Right lobe of liver (tissue), 6 donors: ENCODE data around the gene SPHK2. TPM values are rescaled to one million over a fixed set of nuclear protein-coding genes. Genes with fewer than 3 reads are reported as not detected.
A peak's percentile ranks its signal among the peaks of the same experiment; 100 is the strongest.

Experiments
- ATAC-seq, 4 donors: fragments of 200-7000 bp; cut with Tn5 transposase; one replicate each; pipeline ENCODE4 v1.9.1; 2020; ENCODE audit warnings: mild to moderate bottlenecking in 4 of 4, moderate library complexity in 4 of 4
- DNase-seq, 3 donors: peaks; one replicate each; pipeline ENCODE4 v3.0.0-alpha.2; 2020
- H3K27ac ChIP-seq, 3 donors: fragments of 200-600 bp; one replicate each; pipeline ENCODE4 v1.8.0; 2022
- H3K27me3 ChIP-seq, 2 donors: fragments of 200-600 bp; one replicate each; pipeline ENCODE4 v1.8.0; 2022
- H3K36me3 ChIP-seq, 4 donors: fragments of 200-600 bp; sonication (generic) in 1 of 4; one replicate each; pipeline versions ENCODE4 v1.5.1 to v1.8.0; 2017 to 2022; ENCODE audit warnings: control low read depth in 1 of 4
- H3K4me1 ChIP-seq, 4 donors: fragments of 200-600 bp; sonication (generic) in 1 of 4; one replicate each; pipeline versions ENCODE4 v1.5.1 to v1.8.0; 2017 to 2022; ENCODE audit warnings: control low read depth in 1 of 4
- H3K4me3 ChIP-seq, 3 donors: fragments of 200-600 bp; one replicate each; pipeline ENCODE4 v1.8.0; 2022
- H3K9me3 ChIP-seq, 4 donors: fragments of 200-600 bp; sonication (generic) in 1 of 4; one replicate each; pipeline versions ENCODE4 v1.5.1 to v1.8.0; 2017 to 2022; ENCODE audit warnings: control low read depth in 1 of 4
- POLR2A ChIP-seq: fragments of 450-650 bp; IDR thresholded peaks from one replicate; pipeline ENCODE4 v1.6.1; 2017; ENCODE audit warnings: antibody characterized with exemption, mild to moderate bottlenecking
- WGBS: methylation state at CpG from one replicate; pipeline ENCODE4 v1.1.6; 2018; ENCODE audit warnings: low coverage, low lambda C conversion rate; ENCODE audit not compliant: insufficient coverage; ENCODE audit errors: missing lambda C conversion rate; 5-methylcytosine and 5-hydroxymethylcytosine counted together
- intact Hi-C, 2 donors: fragments of 100-400 bp; cut with DNase I; formaldehyde crosslinking; loops; one replicate each; pipeline versions ENCODE4 v1.11.2 to v1.14.1; 2022
- total RNA-seq, 6 experiments: library from RNA; depleted of rRNA in 2 of 6; stranded (reverse); fragments of >200 nt in 2 of 6; fragmentation: NEBNext Ultra II Directional in 3 of 6; extraction: Animal tissue kit (Norgen Biotek cat#: 25700) in 3 of 6; gene quantifications; one replicate each; pipeline versions ENCODE4 v1.1.0 to v1.2.4, GENCODE V29; 2016 to 2023
- TF ChIP-seq, protein P1 (sequence below), 4 donors: fragments of 200-600 bp in 3 of 4; fragments of 450-650 bp in 1 of 4; IDR thresholded peaks; one replicate each; pipeline versions ENCODE4 v1.5.1 to v1.8.0; 2016 to 2022; ENCODE audit warnings: antibody characterized with exemption in 4 of 4, mild to moderate bottlenecking in 2 of 4
- donor health status: DM: no; HTN: yes; CAD: no.
- donor health status: DM: no; HTN: no; CAD: no.
- donor health status: DM: no; HTN: no; CAD: no.
- donor health status: DM: no; HTN: yes; CAD: no.
- donor health status: DM: no; HTN: yes; CAD: no.

SPHK2 gene
- total RNA-seq, 6 experiments from 2014 or later, result 11.4 to 30.1 (median 17.2) TPM

- 83% methylated on average over 2 of the region's 2 CpGs for WGBS
- intact Hi-C loops, result no loop called here
- TF ChIP-seq, protein P1, sequence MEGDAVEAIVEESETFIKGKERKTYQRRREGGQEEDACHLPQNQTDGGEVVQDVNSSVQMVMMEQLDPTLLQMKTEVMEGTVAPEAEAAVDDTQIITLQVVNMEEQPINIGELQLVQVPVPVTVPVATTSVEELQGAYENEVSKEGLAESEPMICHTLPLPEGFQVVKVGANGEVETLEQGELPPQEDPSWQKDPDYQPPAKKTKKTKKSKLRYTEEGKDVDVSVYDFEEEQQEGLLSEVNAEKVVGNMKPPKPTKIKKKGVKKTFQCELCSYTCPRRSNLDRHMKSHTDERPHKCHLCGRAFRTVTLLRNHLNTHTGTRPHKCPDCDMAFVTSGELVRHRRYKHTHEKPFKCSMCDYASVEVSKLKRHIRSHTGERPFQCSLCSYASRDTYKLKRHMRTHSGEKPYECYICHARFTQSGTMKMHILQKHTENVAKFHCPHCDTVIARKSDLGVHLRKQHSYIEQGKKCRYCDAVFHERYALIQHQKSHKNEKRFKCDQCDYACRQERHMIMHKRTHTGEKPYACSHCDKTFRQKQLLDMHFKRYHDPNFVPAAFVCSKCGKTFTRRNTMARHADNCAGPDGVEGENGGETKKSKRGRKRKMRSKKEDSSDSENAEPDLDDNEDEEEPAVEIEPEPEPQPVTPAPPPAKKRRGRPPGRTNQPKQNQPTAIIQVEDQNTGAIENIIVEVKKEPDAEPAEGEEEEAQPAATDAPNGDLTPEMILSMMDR (IDR thresholded peaks at IDR 0.05), result no peak
- TF ChIP-seq POLR2A, result no peak
- H3K27me3 ChIP-seq, result no peaks in the 10 kb centered on the region
- H3K4me3 ChIP-seq, result no peak overlapping the region
- no peaks in the 10 kb centered on the region for H3K36me3 ChIP-seq
- no peaks in the 10 kb centered on the region for H3K9me3 ChIP-seq
- H3K27ac ChIP-seq, result no peak overlapping the region
- peaks cover 0 to 7% (median 3%) of the 10 kb centered on the region in 4 donors for H3K4me1 ChIP-seq
- no peak for DNase-seq
- no peak for ATAC-seq
Measured at GRCh38 chr19:48641850-48642249, 22.5 kb downstream of the SPHK2 start.

DNA sequence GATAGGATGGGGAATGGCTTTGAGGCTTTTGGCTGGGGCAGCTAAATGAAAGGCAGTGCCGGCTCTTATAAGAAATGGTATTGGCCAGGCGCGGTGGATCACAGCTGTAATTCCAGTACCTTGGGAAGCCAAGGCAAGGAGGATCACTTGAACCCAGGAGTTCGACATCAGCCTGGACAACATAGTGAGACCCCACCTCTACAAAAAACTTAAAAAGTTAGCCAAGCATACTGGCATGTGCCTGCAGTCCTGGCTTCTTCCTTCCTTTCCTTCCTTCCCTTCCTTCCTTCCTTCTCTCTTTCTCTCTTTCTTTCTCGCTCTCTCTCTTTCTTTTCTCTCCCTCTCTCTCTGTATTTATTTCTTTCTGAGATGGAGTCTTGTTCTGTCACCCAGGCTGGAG lies 23.6 kb downstream of the SPHK2 start:
- WGBS, result 76% methylated on average over 5 of the region's 5 CpGs
- no peaks in the 10 kb centered on the region for H3K27me3 ChIP-seq
- H3K36me3 ChIP-seq, result no peaks in the 10 kb centered on the region
- H3K27ac ChIP-seq, result no peak overlapping the region
- H3K9me3 ChIP-seq, result no peaks in the 10 kb centered on the region
- no peak overlapping the region for H3K4me3 ChIP-seq
- no peak for DNase-seq
- ATAC-seq, result no peak
- TF ChIP-seq, protein P1 (IDR thresholded peaks at IDR 0.05), result no peak
- no peak for TF ChIP-seq POLR2A
- intact Hi-C loops, result no loop called here
- H3K4me1 ChIP-seq, result peaks cover 0 to 7% (median 3%) of the 10 kb centered on the region in 4 donors

DNA sequence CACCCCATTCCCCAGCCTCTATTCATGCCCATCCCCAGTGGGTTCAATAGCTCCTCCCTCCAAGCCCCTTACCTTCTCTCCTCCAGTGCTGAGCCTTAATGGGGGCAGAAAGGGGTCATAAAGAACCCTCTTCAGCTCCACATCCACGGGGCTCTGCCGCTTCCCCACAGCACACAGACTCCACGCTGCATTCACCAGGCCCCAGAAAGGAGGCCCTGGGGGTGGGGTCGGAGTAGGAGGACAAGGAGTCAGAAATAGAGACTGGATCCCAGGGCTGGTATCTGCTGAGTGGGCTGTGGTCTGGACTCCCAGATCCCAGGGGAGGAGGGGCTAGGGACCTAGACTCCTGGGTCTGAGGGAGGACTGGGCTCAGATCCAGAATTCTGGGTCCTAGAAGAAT lies 25.0 kb downstream of the SPHK2 start:
- no peak overlapping the region for H3K27ac ChIP-seq
- WGBS, result 76% methylated on average over 3 of the region's 4 CpGs
- TF ChIP-seq, protein P1 (IDR thresholded peaks at IDR 0.05), result no peak
- no peak for TF ChIP-seq POLR2A
- no peaks in the 10 kb centered on the region for H3K36me3 ChIP-seq
- intact Hi-C loops, result no loop called here
- no peak for DNase-seq
- H3K27me3 ChIP-seq, result no peaks in the 10 kb centered on the region
- H3K9me3 ChIP-seq, result no peaks in the 10 kb centered on the region
- peaks cover 0 to 7% (median 3%) of the 10 kb centered on the region in 4 donors for H3K4me1 ChIP-seq
- no peak for ATAC-seq
- no peak overlapping the region for H3K4me3 ChIP-seq

DNA sequence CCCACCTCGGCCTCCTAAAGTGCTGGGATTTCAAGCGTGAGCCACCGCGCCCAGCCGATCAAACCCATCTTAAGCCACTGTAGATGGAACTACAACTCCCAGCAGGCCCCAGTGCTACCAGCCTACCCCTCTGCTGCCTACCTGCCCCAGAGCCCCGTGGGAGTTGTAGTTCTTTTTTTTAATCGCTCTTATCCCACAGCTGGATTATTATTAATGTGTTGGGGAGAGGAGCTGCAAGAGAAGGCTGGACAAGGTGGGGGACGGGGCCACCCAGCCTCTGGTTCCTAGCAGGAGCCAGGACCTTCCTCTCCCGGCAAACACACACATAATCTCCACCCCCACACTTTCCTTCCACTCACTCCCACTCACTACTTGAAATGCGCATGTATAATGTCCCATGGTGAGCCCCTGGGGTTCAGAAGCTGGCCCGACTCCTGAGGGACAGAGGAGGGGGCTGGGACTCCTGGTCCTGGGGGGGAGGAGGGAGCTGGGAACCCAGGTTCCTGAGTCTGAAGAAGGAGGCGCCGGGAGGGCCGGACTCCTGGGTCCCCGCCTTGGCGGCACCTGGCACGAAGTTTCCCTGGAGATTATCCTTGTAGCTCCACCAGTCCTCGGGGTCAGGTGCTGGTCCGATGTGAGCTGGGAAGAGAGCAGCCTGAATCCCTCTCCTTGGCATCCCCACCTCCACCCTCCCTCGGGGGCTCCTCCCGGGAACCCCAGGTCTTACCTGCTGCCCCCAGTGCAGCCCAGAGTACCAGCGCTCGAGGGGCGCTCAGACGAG lies 25.7 kb downstream of the SPHK2 start:
- intact Hi-C loops, result no loop called here
- H3K36me3 ChIP-seq, result no peaks in the 10 kb centered on the region
- WGBS, result 3% methylated on average over 6 of the region's 25 CpGs
- H3K4me1 ChIP-seq, result peaks cover 0 to 7% (median 3%) of the 10 kb centered on the region in 4 donors
- H3K27ac ChIP-seq, result peak overlapping the region; percentile 11 to 50 (median 37)
- peak; percentile 69 to 82 (median 75) for ATAC-seq
- H3K27me3 ChIP-seq, result no peaks in the 10 kb centered on the region
- no peaks in the 10 kb centered on the region for H3K9me3 ChIP-seq
- H3K4me3 ChIP-seq, result peak overlapping the region; percentile 10 to 37 (median 16)
- peak; percentile 58 to 72 (median 69) for DNase-seq
- TF ChIP-seq, protein P1 (IDR thresholded peaks at IDR 0.05), result no peak
- TF ChIP-seq POLR2A, result no peak
